ENCODE results near the gene HACE1. TPM values are rescaled to one million over a fixed set of nuclear protein-coding genes. Genes with fewer than 3 reads are reported as not detected.

HACE1 gene
- total and polyA plus RNA-seq, 7 donors = 3.0 to 28.1 (median 17.4) TPM

GRCh38 chr6:104896914-104897313 lies 37.2 kb upstream of the HACE1 start:
- TF ChIP-seq CTCF (IDR thresholded peaks at IDR 0.05) (no peak), POLR2A (IDR thresholded peaks at IDR 0.05) (no peak), EP300 (IDR thresholded peaks at IDR 0.05) (no peak), POLR2AphosphoS5 (IDR thresholded peaks at IDR 0.05) (no peak)
- intact Hi-C loops (cut with DNase I) = no loop called here
- no peak overlapping the region for H3K4me3 ChIP-seq

GRCh38 chr6:104888066-104888465 lies 28.3 kb upstream of the HACE1 start:
- H3K36me3 ChIP-seq = no peaks in the 10 kb centered on the region
- no peaks in the 10 kb centered on the region for H3K4me1 ChIP-seq
- intact Hi-C loops (cut with DNase I) = no loop called here
- peaks cover 0 to 7% (median 0%) of the 10 kb centered on the region in 3 donors for H3K27me3 ChIP-seq
- 78 to 85% methylated on average over 3 of the region's 3 CpGs for WGBS, 2 donors
- no peak for TF ChIP-seq POLR2AphosphoS5 (IDR thresholded peaks at IDR 0.05)
- no peak for TF ChIP-seq CTCF (IDR thresholded peaks at IDR 0.05)
- no peak for TF ChIP-seq POLR2A (IDR thresholded peaks at IDR 0.05)
- no peak for TF ChIP-seq EP300 (IDR thresholded peaks at IDR 0.05)
- peaks cover 0 to 8% (median 0%) of the 10 kb centered on the region in 4 donors for H3K9me3 ChIP-seq
- DNase-seq = no peak
- H3K27ac ChIP-seq = no peak overlapping the region
- no peak overlapping the region for H3K4me3 ChIP-seq

More at GRCh38 chr6:104896914-104897313, 37.2 kb upstream of the HACE1 start:
- H3K36me3 ChIP-seq = no peaks in the 10 kb centered on the region
- H3K27ac ChIP-seq = no peak overlapping the region
- no peak for DNase-seq
- no peaks in the 10 kb centered on the region for H3K27me3 ChIP-seq
- H3K9me3 ChIP-seq = no peaks in the 10 kb centered on the region
- H3K4me1 ChIP-seq = no peaks in the 10 kb centered on the region
- WGBS, 2 donors = 74 to 77% methylated on average over 5 of the region's 5 CpGs

- no peak overlapping the region for H3K27ac ChIP-seq
- 61 to 71% methylated on average over 7 of the region's 7 CpGs for WGBS, 2 donors
- peaks cover 0 to 8% (median 0%) of the 10 kb centered on the region in 4 donors for H3K9me3 ChIP-seq
- peaks cover 0 to 7% (median 0%) of the 10 kb centered on the region in 3 donors for H3K27me3 ChIP-seq
- H3K36me3 ChIP-seq = no peaks in the 10 kb centered on the region
- no peaks in the 10 kb centered on the region for H3K4me1 ChIP-seq
- H3K4me3 ChIP-seq = no peak overlapping the region
- DNase-seq = no peak
- intact Hi-C loops (cut with DNase I) = no loop called here
- TF ChIP-seq POLR2A (IDR thresholded peaks at IDR 0.05) (no peak), EP300 (IDR thresholded peaks at IDR 0.05) (no peak), CTCF (IDR thresholded peaks at IDR 0.05) (no peak), POLR2AphosphoS5 (IDR thresholded peaks at IDR 0.05) (no peak)
These were observed 27.6 kb upstream of the HACE1 start for GRCh38 chr6:104887350-104887749.

GRCh38 chr6:104885518-104886043 lies 25.9 kb upstream of the HACE1 start:
- WGBS, 2 donors = 54 to 69% methylated on average over 19 of the region's 19 CpGs
- no peak for DNase-seq
- peaks cover 0 to 8% (median 0%) of the 10 kb centered on the region in 4 donors for H3K9me3 ChIP-seq
- no peak overlapping the region for H3K4me3 ChIP-seq
- H3K36me3 ChIP-seq = no peaks in the 10 kb centered on the region
- peaks cover 0 to 7% (median 0%) of the 10 kb centered on the region in 3 donors for H3K27me3 ChIP-seq
- no peak overlapping the region for H3K27ac ChIP-seq
- H3K4me1 ChIP-seq = no peaks in the 10 kb centered on the region
- intact Hi-C loops (cut with DNase I) = no loop called here
- TF ChIP-seq CTCF (IDR thresholded peaks at IDR 0.05) (no peak), EP300 (IDR thresholded peaks at IDR 0.05) (no peak), POLR2AphosphoS5 (IDR thresholded peaks at IDR 0.05) (no peak), POLR2A (IDR thresholded peaks at IDR 0.05) (no peak)

Measured in sigmoid colon (tissue), 7 donors.